GM12801 (cell line): ENCODE data around the gene NLK.

Experiments used
- TF ChIP-seq, protein P1 (sequence below): IDR thresholded peaks from one replicate; pipeline ENCODE4 v1.5.1; 2011; ENCODE audit warnings: control low read depth; ENCODE audit not compliant: insufficient read length; ENCODE audit errors: extremely low read depth

The NLK gene

DNA sequence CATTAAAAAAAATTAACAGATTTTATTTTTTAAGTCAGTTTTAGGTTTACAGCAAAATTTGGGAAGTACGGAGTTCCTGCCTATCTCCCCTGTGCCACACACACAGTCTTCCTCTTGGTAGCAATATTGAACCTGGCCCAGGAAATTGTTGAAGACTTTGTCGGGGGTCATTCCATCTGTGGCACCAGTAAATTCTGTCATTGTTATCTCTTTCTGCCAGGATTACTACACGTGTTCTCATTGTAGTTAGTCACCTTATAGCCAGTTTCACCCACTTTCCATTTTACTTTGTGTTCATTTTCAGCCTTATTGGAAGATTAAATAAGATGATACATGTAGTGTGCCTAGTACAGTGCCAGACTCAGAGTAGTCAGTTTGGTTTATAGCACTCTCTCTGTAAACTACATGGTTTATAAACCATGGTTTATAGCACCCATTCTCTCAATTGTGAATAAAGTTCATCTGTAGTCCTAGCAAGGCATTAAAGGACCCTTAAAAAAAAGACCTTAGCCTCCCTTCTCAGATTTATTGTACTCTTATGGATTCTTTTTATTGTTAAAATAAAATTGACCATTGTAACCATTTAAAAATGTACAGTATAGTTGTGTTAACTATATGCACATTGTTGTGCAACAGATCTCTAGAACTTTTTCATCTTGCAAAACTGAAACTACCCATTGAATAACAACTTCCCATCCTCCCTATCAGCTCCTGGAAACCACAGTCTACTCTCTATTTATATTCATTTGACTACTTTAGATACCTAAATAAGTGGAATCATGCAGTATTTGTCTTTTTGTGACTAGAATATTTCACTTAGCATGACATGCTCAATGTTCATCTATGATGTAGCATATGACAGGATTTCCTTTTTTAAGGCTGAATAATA is 36.1 kb downstream of the NLK start:
- TF ChIP-seq, protein P1, sequence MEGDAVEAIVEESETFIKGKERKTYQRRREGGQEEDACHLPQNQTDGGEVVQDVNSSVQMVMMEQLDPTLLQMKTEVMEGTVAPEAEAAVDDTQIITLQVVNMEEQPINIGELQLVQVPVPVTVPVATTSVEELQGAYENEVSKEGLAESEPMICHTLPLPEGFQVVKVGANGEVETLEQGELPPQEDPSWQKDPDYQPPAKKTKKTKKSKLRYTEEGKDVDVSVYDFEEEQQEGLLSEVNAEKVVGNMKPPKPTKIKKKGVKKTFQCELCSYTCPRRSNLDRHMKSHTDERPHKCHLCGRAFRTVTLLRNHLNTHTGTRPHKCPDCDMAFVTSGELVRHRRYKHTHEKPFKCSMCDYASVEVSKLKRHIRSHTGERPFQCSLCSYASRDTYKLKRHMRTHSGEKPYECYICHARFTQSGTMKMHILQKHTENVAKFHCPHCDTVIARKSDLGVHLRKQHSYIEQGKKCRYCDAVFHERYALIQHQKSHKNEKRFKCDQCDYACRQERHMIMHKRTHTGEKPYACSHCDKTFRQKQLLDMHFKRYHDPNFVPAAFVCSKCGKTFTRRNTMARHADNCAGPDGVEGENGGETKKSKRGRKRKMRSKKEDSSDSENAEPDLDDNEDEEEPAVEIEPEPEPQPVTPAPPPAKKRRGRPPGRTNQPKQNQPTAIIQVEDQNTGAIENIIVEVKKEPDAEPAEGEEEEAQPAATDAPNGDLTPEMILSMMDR, result no peak

DNA sequence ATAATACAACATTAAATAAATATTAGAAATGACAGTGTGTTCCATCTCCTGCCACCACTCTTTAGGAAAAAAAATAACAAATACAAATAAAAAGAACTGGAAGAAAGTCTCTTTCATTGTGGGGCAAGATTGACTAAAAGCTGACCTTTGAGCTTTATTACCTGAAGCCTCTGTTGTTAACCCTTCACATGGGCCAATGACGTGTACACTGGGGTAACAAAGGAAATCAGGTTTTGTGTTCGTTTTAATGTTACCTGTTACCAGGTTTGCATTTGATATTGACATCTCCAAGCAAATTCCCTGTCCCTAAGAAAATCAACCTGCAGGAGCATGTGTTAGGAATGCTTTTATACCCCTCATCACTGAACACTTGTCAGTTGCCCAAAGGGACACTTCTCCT is 39.0 kb downstream of the NLK start:
- TF ChIP-seq, protein P1, result no peak

DNA sequence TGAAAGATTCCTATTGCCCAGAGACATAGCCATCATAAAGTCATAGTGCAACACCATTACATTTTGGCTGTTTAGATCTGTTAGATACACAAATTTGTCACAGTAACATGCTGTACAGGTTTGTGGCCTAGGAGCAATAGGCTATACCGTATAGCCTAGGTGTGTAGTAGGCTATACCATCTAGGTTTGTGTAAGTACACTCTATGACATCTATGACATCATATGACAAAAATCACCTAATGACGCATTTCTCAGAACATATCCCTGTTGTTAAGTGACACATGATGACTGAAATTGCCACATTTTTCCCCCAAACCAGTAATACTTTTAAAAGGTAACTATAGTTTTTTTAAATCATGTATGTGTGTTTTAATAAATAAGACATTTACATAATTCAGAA is 43.3 kb downstream of the NLK start:
- TF ChIP-seq, protein P1, result no peak

DNA sequence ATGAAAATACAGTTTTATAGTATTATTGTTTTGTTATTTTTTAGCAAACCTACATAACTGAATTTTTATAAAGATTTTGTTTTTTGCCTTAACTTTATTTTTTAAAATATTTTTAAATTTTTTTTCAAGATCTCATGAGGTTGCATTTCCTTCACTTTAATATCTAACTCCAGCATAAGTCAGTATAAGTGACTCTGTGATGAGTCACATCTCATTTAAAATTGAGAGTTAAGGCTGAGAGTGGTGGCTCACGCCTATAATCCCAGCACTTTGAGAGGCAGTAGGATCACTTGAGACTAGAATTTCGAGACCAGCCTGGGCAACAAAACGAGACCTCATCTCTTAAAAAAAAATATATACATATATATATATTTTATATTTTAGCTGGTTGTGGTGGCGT is 44.0 kb downstream of the NLK start:
- TF ChIP-seq, protein P1, result no peak

DNA sequence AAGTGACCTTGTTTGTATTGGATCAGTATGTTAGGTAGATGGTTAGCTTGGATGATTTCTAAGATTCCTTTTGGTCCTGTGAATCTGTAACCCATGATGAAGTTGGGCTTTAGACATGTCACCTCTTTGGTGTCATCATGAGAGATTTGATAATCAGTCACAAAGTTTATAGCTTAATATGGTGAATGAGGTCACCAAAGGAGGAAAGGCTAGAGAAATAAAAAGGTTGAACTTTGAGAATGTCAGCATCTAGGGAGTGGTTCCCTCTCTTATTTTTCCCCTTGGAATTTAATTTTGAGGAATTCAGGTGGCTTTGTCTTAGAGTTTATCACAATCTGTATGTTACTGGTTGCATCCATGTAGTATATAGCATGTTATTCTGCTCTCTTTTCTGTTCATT is 45.3 kb downstream of the NLK start:
- TF ChIP-seq, protein P1, result no peak

DNA sequence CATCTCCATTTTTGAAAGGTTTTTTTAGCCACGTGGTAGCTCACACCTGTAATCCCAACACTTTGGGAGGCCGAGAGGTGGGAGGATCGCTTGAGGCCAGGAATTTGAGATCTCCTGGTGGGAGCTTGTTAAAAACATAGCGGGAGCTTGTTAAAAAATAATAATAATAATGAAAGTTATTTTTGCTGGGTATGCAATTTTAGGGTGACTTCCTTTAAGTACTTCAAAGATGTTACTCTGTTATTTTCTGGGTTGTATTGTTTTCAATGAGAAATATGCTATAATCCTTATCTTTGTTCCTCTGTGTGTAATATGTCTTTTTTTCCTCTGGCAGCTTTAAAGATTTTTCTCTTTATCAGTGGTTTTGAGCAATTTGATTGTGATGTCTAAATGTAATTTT is 48.1 kb downstream of the NLK start:
- TF ChIP-seq, protein P1, result no peak

DNA sequence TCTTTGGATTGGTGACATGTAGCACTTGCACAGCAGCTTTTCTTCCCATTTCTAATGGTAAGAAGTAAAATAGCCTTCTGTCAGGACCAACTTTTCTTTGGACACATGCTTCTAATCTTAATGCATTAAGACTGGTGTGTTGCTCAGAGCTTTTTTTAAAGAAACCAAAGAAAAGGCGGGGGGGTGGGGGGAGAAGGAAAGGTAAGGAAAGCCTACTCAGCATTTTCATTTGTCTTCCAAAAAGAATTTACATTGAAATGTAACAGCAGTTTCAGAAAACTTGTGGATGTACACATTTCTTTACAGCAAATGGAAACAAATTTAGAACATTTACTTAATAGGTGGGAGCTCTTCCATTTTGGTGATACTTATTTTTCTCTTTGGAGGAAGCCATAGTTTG is 49.6 kb downstream of the NLK start:
- TF ChIP-seq, protein P1, result no peak
